ENCODE measurements around the gene SLC16A14. TPM values are rescaled to one million over a fixed set of nuclear protein-coding genes. Genes with fewer than 3 reads are reported as not detected.

Gene SLC16A14
- total RNA-seq, 1 donor: 3.5 TPM

GRCh38 chr2:229997565-229997964 lies 71.2 kb downstream of the SLC16A14 start:
- no peak for DNase-seq (ENCODE audit: low read depth)
- no peak for TF ChIP-seq CTCF (IDR thresholded peaks at IDR 0.05; ENCODE audit: insufficient read depth, low read depth, low read length)
- no peak overlapping the region for H3K4me3 ChIP-seq (ENCODE audit: low read depth, low read length)

GRCh38 chr2:229996320-229996719 lies 72.4 kb downstream of the SLC16A14 start:
- no peak overlapping the region for H3K4me3 ChIP-seq (ENCODE audit: low read depth, low read length)
- DNase-seq (ENCODE audit: low read depth): peak; percentile 29
- no peak for TF ChIP-seq CTCF (IDR thresholded peaks at IDR 0.05; ENCODE audit: insufficient read depth, low read depth, low read length)

GRCh38 chr2:229993236-229993635 lies 75.5 kb downstream of the SLC16A14 start:
- TF ChIP-seq CTCF (IDR thresholded peaks at IDR 0.05; ENCODE audit: insufficient read depth, low read depth, low read length): no peak

More at GRCh38 chr2:229993236-229993635, 75.5 kb downstream of the SLC16A14 start:
- H3K4me3 ChIP-seq (ENCODE audit: low read depth, low read length): no peak overlapping the region
- no peak for DNase-seq (ENCODE audit: low read depth)

Small RNA genes within 50 kb of the gene (small RNA-seq; reads per million reads assigned to genes)
- gene RNY4P19: not detected

Other genes starting within 250 kb of the SLC16A14 start
- gene TRIP12, start 146.9 kb downstream of the SLC16A14 start, total RNA-seq: 235 and 335 TPM in 2 replicates
- gene FBXO36, start 146.4 kb downstream of the SLC16A14 start, total RNA-seq: 3.5 and 3.9 TPM in 2 replicates
- 10.4 and 15.5 TPM in 2 replicates for gene SP110, start 151.1 kb upstream of the SLC16A14 start, total RNA-seq
- gene SP140, start 156.8 kb upstream of the SLC16A14 start, total RNA-seq: 0.86 and 0.97 TPM in 2 replicates

Data from fibroblast of villous mesenchyme (primary cell).